Measurements from ENCODE around the gene OR4C12. TPM values are rescaled to one million over a fixed set of nuclear protein-coding genes. Genes with fewer than 3 reads are reported as not detected.
"Not testable (repeated sequence)": the region's sequence is repeated elsewhere in the genome, so short reads cannot be mapped to it uniquely, and the experiment has no call there.

OR4C12 gene
- total RNA-seq, 2 experiments from 2014 or later, result not detected

DNA sequence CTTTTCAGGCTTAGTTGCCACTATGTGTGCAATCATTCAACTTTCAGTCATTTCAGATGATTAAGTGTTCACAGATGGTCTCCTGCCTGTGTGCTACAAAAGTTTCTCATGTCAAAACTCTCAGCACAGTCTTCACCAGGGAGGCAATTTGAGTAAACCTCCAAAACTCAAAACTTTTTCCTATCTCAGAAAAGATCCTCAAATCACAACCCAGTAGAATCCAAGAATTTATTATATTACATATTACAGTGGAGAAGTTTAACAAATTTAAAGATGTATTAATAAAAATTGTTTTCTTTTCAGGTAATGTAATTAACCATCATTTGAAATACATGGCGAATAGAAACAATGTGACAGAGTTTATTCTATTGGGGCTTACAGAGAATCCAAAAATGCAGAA is 30.2 kb downstream of the OR4C12 start, which contains the start of gene OR4C13:
Gene OR4C13 (plus strand): TSS at position 301 of the 400 bp plus-strand sequence. CDS start 32 bp downstream, at position 333.
- peaks cover 14% of the 10 kb centered on the region for H3K9me3 Mint-ChIP-seq
- ATAC-seq (ENCODE audit: poor library complexity), result no peak
- ChIA-PET POLR2A (no interaction called here), CTCF (no interaction called here)
- Histone ChIP-seq H3K4me3 (ENCODE audit: low read length) (no peak within 1 kb of the TSS), H3K27me3 (ENCODE audit: control insufficient read depth in 1 of 2, insufficient read depth in 2 of 2, low read length in 2 of 2) (no peaks in the 10 kb centered on the region), H3K9me3 (ENCODE audit: control insufficient read depth in 1 of 2, insufficient read depth in 1 of 2, low read length in 2 of 2) (peaks cover 0 to 3% of the 10 kb centered on the region in 2 experiments), H3K27ac (ENCODE audit: low read depth in 1 of 2, low read length in 2 of 2) (no peak within 1 kb of the TSS), H3K4me1 (ENCODE audit: insufficient read depth, low read length) (no peaks in the 10 kb centered on the region), H3K36me3 (ENCODE audit: insufficient read depth, low read length) (no peaks in the 10 kb centered on the region)
- H3K27me3 Mint-ChIP-seq, result no peaks in the 10 kb centered on the region
- intact Hi-C loops (cut with DNase I, micrococcal nuclease), result no loop called here
- H3K27ac Mint-ChIP-seq, result no peak within 1 kb of the TSS
- no peaks in the 10 kb centered on the region for H3K4me1 Mint-ChIP-seq (ENCODE audit: low read depth)
- no peak for DNase-seq
- TF ChIP-seq, protein P1, sequence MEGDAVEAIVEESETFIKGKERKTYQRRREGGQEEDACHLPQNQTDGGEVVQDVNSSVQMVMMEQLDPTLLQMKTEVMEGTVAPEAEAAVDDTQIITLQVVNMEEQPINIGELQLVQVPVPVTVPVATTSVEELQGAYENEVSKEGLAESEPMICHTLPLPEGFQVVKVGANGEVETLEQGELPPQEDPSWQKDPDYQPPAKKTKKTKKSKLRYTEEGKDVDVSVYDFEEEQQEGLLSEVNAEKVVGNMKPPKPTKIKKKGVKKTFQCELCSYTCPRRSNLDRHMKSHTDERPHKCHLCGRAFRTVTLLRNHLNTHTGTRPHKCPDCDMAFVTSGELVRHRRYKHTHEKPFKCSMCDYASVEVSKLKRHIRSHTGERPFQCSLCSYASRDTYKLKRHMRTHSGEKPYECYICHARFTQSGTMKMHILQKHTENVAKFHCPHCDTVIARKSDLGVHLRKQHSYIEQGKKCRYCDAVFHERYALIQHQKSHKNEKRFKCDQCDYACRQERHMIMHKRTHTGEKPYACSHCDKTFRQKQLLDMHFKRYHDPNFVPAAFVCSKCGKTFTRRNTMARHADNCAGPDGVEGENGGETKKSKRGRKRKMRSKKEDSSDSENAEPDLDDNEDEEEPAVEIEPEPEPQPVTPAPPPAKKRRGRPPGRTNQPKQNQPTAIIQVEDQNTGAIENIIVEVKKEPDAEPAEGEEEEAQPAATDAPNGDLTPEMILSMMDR (IDR thresholded peaks at IDR 0.05), result no peak
- no peak within 1 kb of the TSS for H3K4me3 Mint-ChIP-seq
- no peaks in the 10 kb centered on the region for H3K36me3 Mint-ChIP-seq (ENCODE audit: low read depth)

DNA sequence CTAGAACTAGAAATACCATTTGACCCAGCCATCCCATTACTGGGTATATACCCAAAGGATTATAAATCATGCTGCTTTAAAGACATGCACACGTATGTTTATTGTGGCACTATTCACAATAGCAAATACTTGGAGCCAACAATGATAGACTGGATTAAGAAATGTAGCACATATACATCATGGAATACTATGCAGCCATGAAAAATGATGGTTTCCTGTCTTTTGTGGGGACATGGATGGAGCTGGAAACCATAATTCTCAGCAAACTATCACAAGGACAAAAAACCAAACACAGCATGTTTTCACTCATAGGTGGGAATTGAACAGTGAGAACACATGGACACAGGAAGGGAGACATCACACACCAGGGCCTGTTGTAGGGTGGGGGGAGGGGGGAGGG is 33.6 kb downstream of the OR4C12 start:
- intact Hi-C loops (cut with DNase I, micrococcal nuclease); POLR2A ChIA-PET: not testable (repeated sequence)

More for the DNA sequence above, 33.6 kb downstream of the OR4C12 start:
- H3K27me3 ChIP-seq (ENCODE audit: control insufficient read depth in 1 of 2, insufficient read depth in 2 of 2, low read length in 2 of 2); ATAC-seq (ENCODE audit: poor library complexity); H3K27ac ChIP-seq (ENCODE audit: low read depth in 1 of 2, low read length in 2 of 2); H3K36me3 Mint-ChIP-seq (ENCODE audit: low read depth); H3K4me1 ChIP-seq (ENCODE audit: insufficient read depth, low read length); H3K36me3 ChIP-seq (ENCODE audit: insufficient read depth, low read length); H3K27me3 Mint-ChIP-seq; H3K4me1 Mint-ChIP-seq (ENCODE audit: low read depth); H3K4me3 ChIP-seq (ENCODE audit: low read length); H3K9me3 ChIP-seq (ENCODE audit: control insufficient read depth in 1 of 2, insufficient read depth in 1 of 2, low read length in 2 of 2); H3K4me3 Mint-ChIP-seq; CTCF ChIA-PET; DNase-seq; H3K27ac Mint-ChIP-seq: not testable (repeated sequence)
- peaks cover 13% of the 10 kb centered on the region for H3K9me3 Mint-ChIP-seq

Other genes starting within 250 kb of the OR4C12 start
- not detected for gene OR4C13, start 30.1 kb downstream of the OR4C12 start, total RNA-seq
- not detected for gene OR4C45, start 50.3 kb upstream of the OR4C12 start, total RNA-seq